NCI-H187 (cell line): ENCODE measurements around the gene FGF19.
A peak's percentile ranks its signal among the peaks of the same experiment; 100 is the strongest.

ENCODE experiments used
- DNase-seq, 2 experiments: peaks; one replicate each; lab custom pipeline; 2025; lab: John Stamatoyannopoulos, UW

The FGF19 gene

DNA sequence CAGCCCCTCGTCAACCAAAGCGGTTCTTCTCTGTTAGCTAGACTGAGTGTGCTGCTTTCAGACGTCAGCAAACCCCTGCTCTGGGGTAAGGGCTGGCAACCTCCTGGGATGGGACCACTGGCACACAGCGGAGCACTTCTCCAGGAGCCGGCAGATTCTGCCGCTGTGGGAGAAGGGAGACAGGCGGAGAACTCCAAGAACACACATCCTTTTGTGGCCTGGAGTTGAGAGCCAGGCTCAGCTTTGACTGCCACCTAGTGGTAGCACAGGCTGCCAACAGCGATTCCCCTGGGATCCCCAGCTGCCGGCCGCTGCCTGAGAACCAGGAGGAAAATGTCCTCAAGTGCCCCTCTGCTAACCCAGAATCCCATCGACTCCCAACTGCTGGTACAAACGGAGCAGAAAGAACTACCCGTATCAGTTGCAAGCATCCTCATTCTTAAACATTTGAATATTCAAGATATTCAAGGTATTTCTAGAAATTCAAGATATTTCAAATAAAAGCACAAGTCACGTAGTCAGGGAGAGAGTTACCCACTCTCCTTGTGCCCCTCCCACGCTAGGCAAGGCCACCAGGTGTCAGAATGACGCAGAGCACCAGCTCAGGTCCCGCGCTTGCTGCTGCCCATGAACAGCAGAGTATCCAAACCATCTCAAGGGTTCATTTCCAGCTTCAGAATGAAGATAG lies 33.5 kb downstream of the FGF19 start:
- DNase-seq = peak; percentile 43 to 50

DNA sequence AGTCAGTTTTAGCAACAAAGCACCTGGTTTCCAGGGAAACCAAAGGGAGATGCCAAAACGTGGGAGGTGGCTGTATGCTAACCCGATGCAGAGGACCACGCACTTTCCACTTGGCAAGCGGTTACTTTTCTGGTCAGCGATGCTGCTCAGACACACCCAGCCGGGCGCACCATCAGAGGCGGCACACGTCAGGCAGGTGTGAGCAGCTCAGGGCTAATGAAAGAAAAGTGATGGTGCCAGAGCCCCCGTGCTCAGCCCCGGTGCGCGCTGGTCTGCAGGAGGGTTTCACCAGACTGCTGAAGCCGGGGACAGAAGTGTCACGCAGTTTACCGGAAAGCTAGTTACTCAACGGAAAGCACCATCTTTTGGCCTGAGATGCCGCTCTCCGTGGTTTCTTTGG lies 34.3 kb downstream of the FGF19 start:
- DNase-seq = no peak

DNA sequence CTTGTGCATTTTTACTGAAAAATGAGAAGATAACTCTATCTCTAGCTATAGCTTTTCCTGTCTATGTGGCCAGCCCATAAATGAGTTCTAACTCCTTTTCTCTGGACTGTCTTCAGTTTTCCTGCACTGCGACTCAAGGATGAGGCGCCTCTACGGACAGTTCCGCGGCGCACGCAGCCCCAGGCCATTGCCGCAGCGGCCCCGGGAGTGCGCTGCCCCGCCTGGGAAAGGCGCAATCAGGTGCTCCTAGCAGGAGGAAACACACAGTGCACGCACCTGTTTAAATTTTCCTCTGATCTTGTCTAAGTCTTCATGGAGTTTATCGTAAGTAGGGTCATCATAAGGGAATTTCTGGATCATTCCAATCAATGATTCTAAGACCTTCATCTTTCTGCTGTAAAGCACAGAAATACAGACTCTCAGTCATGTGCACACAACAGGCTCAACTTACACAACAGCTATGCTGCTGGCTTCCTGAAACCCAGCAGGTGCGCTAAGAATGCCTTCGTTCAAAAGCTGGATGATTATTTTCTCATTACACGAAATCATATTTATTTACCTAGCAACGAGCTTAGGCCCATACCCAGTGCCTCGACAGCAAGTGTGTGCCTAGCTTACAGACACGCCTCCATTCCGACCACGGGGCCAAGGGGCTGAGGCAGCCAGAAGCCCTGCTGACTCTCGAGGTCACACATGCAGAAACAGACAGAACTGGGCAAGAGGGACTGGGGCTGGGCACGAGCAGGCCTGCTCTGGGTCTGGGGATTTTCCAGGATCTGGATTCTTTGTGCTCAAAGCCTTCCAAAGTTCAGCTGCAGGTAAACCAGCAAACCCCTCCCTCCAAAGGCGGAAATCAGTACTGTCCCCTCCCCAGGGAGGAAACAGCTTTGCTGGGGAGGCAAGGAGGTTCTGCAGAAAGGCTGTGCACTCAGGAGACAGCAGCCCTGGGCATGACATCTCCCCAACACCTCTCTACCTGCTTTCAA lies 35.9 kb downstream of the FGF19 start:
- DNase-seq = no peak

DNA sequence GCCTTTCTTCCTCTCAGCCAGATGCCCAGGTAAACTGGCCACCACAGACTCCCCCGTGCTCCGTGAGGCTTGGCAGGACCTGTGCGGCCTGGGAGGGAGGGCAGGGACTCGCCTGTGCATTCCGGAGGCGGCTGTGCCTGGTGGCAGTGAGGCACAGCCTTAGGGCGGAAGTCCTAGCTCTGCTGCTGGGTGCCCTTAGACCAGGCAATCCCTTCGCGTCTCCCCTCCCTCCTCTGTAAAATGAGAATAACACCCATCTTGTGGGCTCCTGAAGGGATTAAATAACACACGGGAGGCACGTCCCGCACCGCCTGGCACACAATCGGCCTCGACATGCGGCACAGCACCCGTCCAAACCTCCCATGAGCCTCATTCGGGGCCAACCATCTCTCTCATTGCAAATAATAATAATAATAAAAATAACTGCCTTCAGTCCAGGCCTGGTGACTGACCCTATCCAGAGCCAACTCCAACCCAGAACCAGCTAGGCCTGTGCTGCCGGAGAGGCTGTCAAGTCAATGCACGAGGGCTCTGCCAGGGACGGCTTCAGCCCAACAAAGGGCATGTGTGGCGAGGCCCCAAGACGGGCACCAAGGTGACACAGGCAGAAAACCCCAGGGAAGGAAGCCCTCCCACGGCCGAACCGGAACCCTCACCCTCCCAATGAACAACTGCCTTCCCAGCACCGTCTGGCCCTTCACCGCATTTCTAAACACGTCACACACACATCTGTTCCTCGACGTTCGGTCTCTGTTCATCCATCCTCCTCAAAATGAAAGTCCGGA lies 36.9 kb downstream of the FGF19 start:
- no peak for DNase-seq

DNA sequence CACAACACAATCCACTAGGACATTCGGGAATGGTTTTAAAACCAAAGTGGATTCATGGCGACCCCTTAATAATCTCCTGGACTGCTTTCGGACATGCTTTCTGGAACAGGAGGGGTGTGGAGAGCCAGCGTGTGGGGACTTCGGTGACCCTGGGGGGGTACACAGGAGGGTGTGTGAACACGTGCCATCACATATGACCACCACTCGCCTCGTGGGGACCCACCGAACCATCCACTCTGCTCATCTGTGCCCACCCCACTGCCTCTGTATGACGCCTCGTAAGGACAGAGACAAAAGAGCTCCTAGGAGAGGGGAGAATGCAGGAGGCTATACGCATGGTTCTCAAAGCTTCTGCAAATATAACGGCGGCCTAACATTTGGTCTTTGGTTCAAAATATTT lies 37.6 kb downstream of the FGF19 start:
- no peak for DNase-seq

DNA sequence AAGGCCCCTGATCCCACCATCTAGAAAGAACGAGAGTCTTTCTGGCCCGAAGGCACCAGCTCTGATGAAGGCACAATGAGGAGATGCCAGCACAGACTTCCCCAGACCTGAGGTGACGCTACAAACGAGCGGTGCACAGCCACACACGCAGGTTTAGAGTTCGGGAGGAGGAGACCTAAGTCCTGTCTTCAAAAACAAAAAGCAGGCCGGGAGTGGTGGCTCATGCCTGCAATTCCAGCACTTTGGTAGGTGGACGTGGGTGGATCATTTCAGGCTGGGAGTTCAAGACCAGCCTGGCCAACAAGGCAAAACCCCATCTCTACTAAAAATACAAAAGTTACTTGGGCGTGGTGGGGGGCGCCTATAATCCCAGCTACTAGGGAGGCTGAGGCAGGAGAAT lies 38.2 kb downstream of the FGF19 start:
- no peak for DNase-seq

DNA sequence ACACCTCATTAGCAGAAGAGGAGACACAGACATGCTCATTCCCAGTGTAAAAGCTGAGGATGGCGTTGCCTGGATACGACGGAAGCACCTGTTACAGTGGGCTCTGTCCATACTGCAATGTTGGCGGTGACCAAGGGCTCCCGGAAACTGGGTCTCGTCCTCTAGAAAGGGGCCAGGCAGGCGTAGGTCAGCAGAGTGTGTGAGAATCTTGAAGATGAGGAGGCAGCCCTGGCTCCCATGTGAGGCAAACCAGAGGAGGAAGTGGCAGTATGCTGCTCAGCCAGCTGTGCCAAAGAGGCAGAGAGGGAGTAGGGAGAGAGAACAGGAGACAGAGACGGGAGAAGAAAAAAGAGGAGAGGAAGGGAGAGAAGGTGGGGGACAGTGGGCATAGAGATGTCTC lies 38.9 kb downstream of the FGF19 start:
- DNase-seq = no peak

DNA sequence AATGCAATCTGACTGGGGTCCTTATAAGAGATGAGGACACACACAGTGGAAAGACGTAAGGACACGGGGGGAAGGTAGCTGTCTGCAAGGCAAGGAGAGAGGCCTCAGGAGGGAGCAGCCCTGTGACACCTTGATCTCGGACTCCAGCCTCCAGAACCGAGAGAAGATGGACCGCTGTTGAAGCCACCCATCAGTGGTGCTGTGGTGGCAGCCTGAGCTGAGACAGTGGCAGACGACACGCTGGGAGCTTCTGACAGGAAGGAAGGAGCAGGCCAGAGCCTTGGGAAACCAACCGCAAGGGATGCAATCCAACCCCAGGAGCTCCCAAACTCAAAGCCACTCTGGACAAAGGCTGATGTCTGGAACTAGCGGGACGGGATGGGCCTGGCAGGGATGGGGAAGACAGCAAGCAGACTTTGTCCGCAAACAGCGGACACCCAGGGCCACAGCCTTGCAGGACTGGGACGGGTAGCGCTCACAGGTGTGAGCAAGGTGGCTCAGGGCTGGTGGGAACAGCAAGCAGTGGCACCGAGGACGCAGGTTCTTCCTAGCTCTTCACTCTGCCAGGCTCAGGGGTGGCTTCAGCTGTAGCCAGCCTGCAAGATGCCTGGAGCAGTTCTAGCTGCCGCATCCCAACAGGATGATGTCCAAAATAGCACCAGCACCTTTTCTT lies 39.6 kb downstream of the FGF19 start:
- DNase-seq = no peak

DNA sequence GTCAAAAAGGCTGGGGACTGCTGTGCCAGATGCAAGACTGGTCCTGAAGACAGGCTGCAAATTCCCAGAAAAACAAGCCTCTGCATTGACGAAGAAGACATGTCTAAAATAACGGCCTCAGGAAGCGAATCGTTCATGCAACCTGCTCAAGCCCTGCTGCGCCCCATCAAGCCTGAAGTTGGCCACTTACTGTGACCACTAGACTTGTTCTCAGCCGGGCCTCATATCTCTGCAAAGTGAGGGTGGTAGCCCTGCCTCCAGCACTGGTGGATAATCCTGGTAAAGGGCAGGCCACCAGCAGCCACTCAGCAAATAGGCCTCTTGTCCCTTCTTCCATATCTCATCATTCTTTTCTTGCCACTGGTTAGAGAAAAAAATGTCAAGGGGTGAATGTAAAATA lies 40.5 kb downstream of the FGF19 start:
- no peak for DNase-seq

DNA sequence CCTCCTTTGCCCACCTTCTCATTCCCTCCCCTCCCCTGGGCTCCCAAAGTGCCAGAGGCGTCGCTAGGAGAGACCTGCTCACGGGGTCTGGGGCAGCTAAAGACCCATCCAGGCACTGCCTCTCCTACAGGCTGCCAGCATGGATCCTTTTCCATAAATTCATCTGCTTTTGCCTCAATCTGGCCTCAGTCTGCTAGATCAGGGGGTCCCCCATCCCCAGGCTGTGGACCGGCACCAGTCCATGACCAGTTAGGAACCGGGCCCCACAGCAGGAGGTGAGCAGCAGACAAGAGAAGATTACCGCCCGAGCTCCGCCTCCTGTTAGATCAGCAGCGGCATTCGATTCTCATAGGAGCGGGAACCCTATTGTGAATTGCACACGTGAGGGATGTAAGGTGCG lies 41.0 kb downstream of the FGF19 start:
- no peak for DNase-seq

DNA sequence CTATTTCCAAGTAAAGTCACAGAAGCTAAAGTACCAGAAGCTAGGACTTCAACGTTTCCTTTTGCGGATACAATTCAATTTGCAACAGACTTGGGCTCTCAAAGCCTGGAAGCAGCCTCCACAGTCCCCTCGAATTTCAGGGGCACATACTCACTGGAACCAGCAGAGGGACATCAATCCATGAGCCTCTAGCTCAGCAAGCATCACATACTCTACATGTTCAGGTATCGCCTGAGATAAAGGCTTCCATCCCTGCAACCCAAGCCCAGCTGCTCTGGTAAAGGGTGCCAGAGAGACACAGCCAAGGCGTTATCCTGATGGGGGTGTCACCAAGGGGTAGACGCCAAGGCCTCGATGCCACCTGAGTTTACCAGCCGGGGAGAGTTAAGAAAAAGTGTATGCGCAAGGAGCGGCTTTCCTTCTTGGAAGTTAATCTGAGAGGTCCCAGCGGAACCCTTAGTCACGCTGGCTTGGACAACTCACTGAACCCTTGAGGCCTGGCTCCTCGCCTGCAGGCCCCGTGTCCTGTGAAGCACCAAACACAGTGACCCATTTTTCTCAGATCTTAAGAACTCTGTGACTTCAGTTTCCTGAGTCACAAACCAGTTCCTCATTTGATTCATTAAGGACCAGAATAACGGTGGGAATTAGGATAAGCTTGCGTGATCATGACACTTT lies 41.7 kb downstream of the FGF19 start:
- DNase-seq = no peak

DNA sequence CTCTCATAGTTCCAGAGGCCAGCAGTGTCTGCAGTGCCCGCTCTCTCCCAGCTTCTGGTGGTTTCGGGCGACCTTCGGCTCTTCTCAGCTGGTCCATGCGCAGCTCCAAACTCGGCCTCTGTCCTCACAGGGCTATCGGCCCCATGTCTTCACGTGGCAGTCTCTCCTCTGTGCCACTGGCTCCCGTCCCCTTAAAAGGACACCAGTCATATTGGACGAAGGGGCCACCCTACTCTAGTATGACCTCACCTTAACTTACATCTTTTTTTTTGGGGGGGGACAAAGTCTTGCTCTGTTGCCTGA lies 42.5 kb downstream of the FGF19 start:
- DNase-seq = no peak

DNA sequence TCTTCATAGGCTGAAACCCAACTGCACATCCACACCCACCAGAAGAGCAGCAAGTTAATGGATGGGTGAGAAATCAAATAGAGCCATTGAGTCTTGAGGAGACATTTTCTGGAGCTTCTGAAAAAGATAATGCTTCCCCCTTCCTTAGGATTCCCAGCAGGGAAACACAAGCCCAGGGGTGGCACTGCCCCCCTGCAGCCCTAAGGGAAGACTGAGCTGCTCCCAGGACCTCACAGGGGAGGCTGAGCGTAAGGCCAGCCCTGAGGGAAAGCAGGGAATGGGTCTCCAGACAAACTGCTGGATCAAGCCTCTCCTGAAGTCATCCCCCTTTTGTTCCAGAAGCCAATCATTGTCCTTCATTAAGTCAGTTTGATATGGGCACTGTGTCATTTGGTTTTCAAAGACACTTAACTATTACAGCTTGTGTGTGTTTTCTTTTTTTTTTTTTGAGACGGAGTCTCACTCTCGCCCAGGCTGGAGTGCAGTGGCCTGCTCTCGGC lies 43.8 kb downstream of the FGF19 start:
- DNase-seq = no peak

DNA sequence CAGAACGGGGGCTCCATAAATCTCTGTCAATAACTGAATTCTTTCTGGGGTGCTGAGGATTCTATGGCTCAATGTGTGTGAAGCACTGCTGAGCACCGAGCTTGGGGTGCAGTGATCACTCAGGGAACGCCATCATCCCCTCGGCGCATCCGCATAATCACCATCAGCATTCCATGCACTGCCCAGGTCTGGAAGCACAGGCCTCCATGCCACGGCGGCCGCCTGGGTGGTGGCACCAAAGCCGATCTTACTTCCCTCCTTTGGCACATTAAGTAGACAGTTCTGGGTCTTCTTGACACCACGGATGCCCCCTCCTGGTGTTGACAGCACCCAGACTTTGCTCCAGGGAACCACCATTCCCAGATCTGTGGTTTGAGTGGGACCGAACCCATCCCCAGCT lies 44.2 kb downstream of the FGF19 start:
- no peak for DNase-seq

DNA sequence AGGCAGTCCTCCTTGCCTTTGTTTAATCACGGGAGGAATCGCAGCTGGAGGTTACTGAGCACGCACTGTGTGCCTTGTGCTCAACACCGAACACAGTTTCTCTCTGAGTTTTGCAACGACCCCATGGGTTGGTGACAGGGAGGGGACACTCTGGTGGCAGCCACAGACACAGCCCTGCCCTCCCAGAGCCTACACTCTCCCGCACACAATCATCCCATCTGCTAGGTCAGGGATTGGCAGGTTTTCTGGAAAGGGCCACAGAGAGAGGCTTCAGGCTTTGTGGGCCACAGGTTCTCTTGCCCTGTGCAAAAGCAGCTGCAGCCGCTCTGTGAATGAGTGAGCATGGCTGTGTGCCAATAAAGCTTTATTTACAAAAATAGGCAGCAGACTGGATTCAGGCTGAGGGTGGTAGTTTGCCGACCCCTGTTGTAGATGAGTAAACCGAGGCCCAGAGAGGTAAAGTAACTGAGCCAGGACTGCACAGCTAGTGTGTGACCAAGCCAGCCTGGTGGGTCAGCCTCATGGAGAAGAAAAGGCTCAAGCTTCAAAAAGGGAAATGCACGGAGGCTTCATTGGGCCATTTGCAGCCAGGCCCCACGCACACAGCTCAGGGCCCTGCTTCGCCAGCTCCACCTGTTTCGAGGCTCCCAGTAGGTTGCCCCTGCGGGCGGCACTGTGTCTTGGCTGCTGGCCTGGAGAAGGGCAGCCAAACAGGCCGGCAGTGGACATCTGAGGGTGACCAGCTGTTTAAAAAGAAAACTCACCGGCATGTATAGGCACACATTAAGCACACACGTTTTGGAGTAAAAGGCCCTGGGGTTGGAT lies 45.0 kb downstream of the FGF19 start:
- no peak for DNase-seq

DNA sequence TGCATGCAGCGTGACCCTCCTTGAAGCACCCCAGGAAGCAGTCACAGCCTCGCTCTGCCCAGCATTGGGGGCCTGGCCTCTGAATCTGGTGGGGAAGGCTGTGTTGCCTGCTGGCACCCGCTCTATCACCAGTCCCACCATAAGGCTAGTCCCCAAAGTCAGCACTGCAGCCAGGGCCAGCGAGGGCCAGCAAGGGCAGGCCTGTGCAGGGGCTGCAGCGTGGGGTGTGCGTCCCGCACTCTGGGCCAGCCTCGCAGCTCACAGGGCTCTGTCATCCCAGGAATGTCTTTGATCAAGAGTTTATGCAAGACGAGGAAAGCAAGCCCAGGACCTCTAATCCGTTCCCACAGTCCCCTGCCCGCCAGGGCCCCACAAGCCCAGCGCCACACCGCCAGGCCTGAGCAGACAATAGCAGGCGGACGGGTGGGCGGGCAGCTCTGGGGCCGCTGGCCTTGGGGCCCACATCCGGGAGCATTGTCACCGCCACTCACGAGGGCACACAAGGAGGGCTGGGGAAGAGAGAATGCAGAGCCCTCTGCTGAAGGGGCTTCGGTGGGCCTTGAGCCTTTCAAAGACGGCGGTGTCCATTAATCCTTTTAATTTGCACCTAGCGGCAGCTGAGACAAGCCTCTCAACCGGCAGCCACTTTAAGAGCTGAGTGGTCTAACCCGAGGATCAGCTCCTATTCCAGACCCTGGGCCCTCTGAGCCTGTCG lies 45.8 kb downstream of the FGF19 start:
- no peak for DNase-seq

DNA sequence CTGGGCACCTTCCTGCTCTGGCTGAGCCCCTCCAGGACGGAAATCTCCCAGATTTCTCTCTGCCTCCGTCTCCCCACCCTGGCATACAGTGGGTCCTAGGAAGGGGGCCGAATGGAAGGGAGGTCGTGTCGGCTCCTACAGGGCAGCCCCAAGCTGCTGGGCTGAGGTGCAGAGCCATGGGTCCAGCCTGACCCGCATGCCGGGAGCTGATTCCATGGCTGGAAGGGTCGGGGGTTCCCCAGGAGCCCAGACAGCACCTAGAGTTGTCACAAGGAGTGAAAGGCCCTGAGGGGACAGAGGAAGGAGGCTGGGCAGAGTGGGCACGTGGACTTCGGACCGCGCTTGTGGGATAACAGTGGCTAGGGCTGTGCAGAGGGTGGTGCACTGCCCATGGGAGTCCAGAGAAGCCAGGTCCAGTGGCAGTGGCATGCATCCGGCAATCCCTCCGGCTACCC lies 46.3 kb downstream of the FGF19 start:
- no peak for DNase-seq

DNA sequence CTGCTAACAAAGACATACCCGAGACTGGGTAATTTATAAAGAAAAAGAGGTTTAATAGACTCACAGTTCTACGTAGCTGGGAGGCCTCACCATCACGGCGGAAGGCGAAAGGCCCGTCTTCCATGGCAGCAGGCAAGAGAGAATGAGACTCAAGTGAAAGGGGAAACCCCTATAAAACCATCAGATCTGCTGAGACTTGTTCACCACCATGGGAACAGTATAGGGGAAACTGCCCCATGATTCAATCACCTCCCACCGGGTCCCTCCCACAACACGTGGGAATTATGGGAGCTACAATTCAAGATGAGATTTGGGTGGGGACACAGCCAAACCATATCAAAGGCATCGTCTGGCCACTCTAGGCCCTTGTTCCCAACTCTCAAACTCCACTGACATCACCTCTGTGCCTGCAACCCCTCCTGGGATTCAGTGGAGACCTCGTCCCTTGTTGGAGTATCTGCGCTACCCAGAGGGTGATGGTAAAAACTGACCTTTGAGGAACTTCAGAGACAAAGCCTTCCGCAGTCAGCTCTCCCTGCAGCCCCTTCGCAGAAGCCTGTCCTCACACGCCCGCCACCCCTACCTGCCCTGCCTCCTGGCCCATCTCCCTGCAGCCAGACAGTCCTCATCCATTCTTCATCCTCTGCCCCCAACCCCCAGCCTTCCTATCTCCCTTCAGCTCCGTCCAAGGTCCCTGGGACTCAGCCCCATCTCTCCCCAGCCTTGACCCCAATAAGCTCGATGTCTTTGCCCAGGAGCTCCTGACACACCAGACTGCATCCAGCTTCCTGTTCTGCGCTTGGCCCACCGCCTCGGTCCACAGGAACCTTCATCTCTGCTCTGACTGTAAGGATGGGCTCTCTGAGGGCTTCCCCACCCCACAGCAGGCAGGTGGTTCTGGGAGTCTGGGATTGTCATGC lies 47.0 kb downstream of the FGF19 start:
- no peak for DNase-seq
